Panc1 (cell line): ENCODE results near the gene SV2B. TPM values are rescaled to one million over a fixed set of nuclear protein-coding genes. Genes with fewer than 3 reads are reported as not detected.

Experiments
- ATAC-seq: fragments of 200-7000 bp; cut with Tn5 transposase; 2 replicates; pipeline ENCODE4 v1.9.1; 2020; ENCODE audit warnings: mild to moderate bottlenecking, moderate library complexity
- BruUV-seq: library from RNA; stranded (reverse); fragments of 400-500 nt; replicated peaks from 2 replicates; lab custom pipeline; 2021; lab: Mats Ljungman, UMichigan
- CTCF ChIA-PET: fragments of 300-600 bp; sonication (Branson Sonifier 250); formaldehyde crosslinking; loops from one replicate; lab custom pipeline; 2022; ENCODE audit warnings: antibody characterized with exemption; lab: Charles Lee
- POLR2A ChIA-PET: fragments of 300-600 bp; sonication (Branson Sonifier 250); formaldehyde crosslinking; loops from one replicate; lab custom pipeline; 2022; ENCODE audit warnings: antibody characterized with exemption; lab: Charles Lee
- DNase-seq: peaks from one replicate; pipeline ENCODE4 v3.0.0-alpha.2; 2010; ENCODE audit warnings: low read depth, low spot score
- H3K27ac ChIP-seq: 2 replicates; pipeline ENCODE4 v1.5.1; 2011; ENCODE audit warnings: mild to moderate bottlenecking, low read length, inconsistent platforms
- H3K27me3 ChIP-seq: fragments of 200-500 bp; sonication (Bioruptor generic); 2 replicates; pipeline ENCODE4 v1.6.0; 2014; ENCODE audit warnings: low read length, inconsistent platforms; ENCODE audit not compliant: control insufficient read depth, insufficient read depth
- H3K36me3 ChIP-seq: fragments of 200-500 bp; sonication (Bioruptor generic); 2 replicates; pipeline ENCODE4 v1.5.1; 2014; ENCODE audit warnings: inconsistent platforms, mild to moderate bottlenecking, low read length, moderate library complexity; ENCODE audit not compliant: control insufficient read depth, insufficient read depth
- H3K4me1 ChIP-seq: 2 replicates; pipeline ENCODE4 v1.5.1; 2011; ENCODE audit warnings: inconsistent platforms, mild to moderate bottlenecking, low read length, moderate library complexity; ENCODE audit not compliant: control insufficient read depth, insufficient read depth
- H3K4me3 ChIP-seq, 2 experiments: 2 replicates each; pipeline ENCODE4 v1.5.1; 2011 to 2012; ENCODE audit warnings: low read depth in 2 of 2, low read length in 2 of 2, mild to moderate bottlenecking in 2 of 2, inconsistent platforms in 1 of 2, moderate library complexity in 1 of 2
- H3K9me3 ChIP-seq: fragments of 200-500 bp; sonication (Bioruptor generic); 2 replicates; pipeline ENCODE4 v1.5.1; 2014; ENCODE audit warnings: low read depth, mild to moderate bottlenecking, inconsistent platforms, low read length, moderate library complexity; ENCODE audit not compliant: control insufficient read depth, insufficient read depth
- POLR2AphosphoS5 ChIP-seq: IDR thresholded peaks from 2 replicates; pipeline ENCODE4 v1.6.1; 2012; ENCODE audit warnings: mild to moderate bottlenecking, low read depth, low read length, moderate library complexity
- REST ChIP-seq, 2 experiments: IDR thresholded peaks; 2 replicates each; pipeline ENCODE4 v1.6.1; 2011 to 2012; ENCODE audit warnings: low read depth in 2 of 2, control low read depth in 1 of 2, low read length in 1 of 2, mild to moderate bottlenecking in 1 of 2, moderate library complexity in 1 of 2; ENCODE audit not compliant: insufficient read depth in 1 of 2
- SIN3A ChIP-seq: IDR thresholded peaks from 2 replicates; pipeline ENCODE4 v1.6.1; 2012; ENCODE audit warnings: low read depth, mild to moderate bottlenecking, low read length, moderate library complexity, borderline replicate concordance; ENCODE audit not compliant: insufficient read depth
- TCF7L2 ChIP-seq: IDR thresholded peaks from 2 replicates; pipeline ENCODE4 v1.6.1; 2011; ENCODE audit warnings: mild to moderate bottlenecking, low read depth, low read length, inconsistent platforms
- in situ Hi-C: cut with HindIII; loops from 2 replicates; pipeline ENCODE4 v1.10.0; 2016; ENCODE audit warnings: low sequenced_read_pairs, low pct_unique_long_range_greater_than_20kb
- intact Hi-C: fragments of 100-400 bp; cut with micrococcal nuclease; formaldehyde crosslinking; loops from one replicate; pipeline ENCODE4 v1.10.0; 2022; ENCODE audit not compliant: unreplicated experiment
- total RNA-seq: library from RNA; stranded (reverse); gene quantifications from one replicate; pipeline ENCODE4 v1.2.1, GENCODE V29; 2021; ENCODE audit not compliant: unreplicated experiment
- TF ChIP-seq, protein P1 (sequence below): fragments of 450-650 bp; IDR thresholded peaks from 2 replicates; pipeline ENCODE4 v1.5.1; 2017; ENCODE audit warnings: mild to moderate bottlenecking

The SV2B gene
- total RNA-seq, 1 experiment from 2014 or later: not detected

DNA sequence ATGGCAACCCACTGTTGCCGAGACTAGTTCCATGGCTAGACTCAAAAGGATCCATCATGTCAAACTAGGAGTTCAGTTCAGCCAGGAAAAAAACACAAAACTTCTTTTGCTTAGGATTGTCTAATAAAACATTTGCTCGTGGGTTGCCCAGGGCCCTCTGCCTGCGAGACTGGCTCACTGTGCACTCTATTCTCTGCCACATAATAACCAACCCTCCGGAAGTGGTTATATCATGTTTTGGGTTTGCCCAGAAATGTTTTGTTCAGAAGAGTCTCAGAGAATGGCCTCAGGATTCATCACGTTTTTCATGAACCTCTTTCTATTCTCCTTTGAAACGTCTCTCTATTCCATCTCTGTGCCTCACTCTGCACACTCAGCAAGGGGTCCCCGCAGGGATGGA lies 216.1 kb downstream of the SV2B start:
- intact Hi-C loops: loop anchor here (10.0 kb wide), 1 partner anchor 289 kb away; no protein-coding TSS in a partner anchor
- ATAC-seq: no peak
- Histone ChIP-seq H3K27me3 (0 out of 2 replicates have a peak, but pooled peaks cover 4% of the 10 kb centered on the region), H3K4me1 (no peaks in the 10 kb centered on the region), H3K27ac (no peak overlapping the region), H3K4me3 (no peak overlapping the region), H3K9me3 (no peaks in the 10 kb centered on the region), H3K36me3 (no peaks in the 10 kb centered on the region)
- in situ Hi-C loops: no loop called here
- ChIA-PET POLR2A (no interaction called here), CTCF (no interaction called here)
- no TSS peak for BruUV-seq
- TF ChIP-seq, protein P1, sequence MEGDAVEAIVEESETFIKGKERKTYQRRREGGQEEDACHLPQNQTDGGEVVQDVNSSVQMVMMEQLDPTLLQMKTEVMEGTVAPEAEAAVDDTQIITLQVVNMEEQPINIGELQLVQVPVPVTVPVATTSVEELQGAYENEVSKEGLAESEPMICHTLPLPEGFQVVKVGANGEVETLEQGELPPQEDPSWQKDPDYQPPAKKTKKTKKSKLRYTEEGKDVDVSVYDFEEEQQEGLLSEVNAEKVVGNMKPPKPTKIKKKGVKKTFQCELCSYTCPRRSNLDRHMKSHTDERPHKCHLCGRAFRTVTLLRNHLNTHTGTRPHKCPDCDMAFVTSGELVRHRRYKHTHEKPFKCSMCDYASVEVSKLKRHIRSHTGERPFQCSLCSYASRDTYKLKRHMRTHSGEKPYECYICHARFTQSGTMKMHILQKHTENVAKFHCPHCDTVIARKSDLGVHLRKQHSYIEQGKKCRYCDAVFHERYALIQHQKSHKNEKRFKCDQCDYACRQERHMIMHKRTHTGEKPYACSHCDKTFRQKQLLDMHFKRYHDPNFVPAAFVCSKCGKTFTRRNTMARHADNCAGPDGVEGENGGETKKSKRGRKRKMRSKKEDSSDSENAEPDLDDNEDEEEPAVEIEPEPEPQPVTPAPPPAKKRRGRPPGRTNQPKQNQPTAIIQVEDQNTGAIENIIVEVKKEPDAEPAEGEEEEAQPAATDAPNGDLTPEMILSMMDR: no peak
- TF ChIP-seq TCF7L2 (no peak), REST (IDR thresholded peaks at IDR 0.05; ENCODE audit: insufficient read depth in 1 of 2, low read depth in 2 of 2, low read length in 1 of 2) (no peak), POLR2AphosphoS5 (no peak), SIN3A (no peak)
- no peak for DNase-seq

DNA sequence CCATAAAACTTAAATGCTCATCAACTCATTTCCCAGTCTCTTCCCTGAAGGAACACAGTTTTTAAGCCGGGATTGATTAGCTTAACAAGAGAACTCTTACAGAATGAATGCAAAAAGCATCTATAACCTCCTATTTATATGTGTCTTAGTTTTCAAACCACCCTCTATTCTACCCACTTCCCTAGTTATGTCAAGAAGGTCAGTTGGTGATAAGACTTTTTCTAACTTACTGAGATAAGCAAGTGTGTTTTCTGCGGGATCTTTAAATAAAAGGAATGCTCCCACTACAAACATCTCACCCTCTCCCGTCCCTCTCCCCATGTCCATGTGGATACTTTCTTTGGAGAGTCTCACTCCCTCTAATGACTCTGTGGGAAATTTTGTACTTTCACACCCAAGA lies 218.5 kb downstream of the SV2B start:
- BruUV-seq: no TSS peak
- Histone ChIP-seq H3K27me3 (0 out of 2 replicates have a peak, but pooled peaks cover 4% of the 10 kb centered on the region), H3K4me3 (no peak overlapping the region), H3K4me1 (no peaks in the 10 kb centered on the region), H3K36me3 (no peaks in the 10 kb centered on the region), H3K9me3 (no peaks in the 10 kb centered on the region), H3K27ac (no peak overlapping the region)
- ATAC-seq (no peak), DNase-seq (no peak)
- intact Hi-C loops: loop anchor here (10.0 kb wide), 1 partner anchor 286 kb away; no protein-coding TSS in a partner anchor
- in situ Hi-C loops: no loop called here
- CTCF ChIA-PET: no interaction called here
- TF ChIP-seq POLR2AphosphoS5 (no peak), REST (IDR thresholded peaks at IDR 0.05; ENCODE audit: insufficient read depth in 1 of 2, low read depth in 2 of 2, low read length in 1 of 2) (no peak), SIN3A (no peak), TCF7L2 (no peak)
- TF ChIP-seq, protein P1: no peak
- POLR2A ChIA-PET: no interaction called here
